ENCODE results near the gene GNG2.
A peak's percentile ranks its signal among the peaks of the same experiment; 100 is the strongest.

The GNG2 gene

DNA sequence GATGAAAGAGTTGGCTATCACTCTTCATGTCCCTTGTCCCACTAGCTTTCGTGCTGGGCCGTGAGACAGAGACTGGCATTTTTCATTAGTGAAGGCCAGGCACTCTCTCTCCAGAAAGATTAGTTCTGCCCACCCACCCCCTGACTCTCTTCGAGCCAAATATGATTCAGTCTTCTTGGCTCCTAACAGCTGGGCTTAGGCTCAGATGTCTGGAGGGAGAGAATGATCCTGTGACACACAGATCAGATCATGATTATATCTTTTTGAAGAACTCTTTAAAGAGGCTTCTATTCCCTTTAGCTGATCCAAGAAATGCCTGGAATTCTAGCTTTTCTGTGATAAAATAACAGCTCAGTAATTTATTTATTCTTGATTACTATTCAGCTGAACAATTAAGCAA, 5.2 kb upstream of the GNG2 start:
- H3K27ac ChIP-seq: no peak overlapping the region
- TF ChIP-seq CTCF (conservative IDR thresholded peaks at IDR 0.05): no peak

- TF ChIP-seq CTCF (conservative IDR thresholded peaks at IDR 0.05): no peak
- no peak overlapping the region for H3K27ac ChIP-seq
Observed at GRCh38 chr14:51856792-51857296, 3.6 kb upstream of the GNG2 start.

DNA sequence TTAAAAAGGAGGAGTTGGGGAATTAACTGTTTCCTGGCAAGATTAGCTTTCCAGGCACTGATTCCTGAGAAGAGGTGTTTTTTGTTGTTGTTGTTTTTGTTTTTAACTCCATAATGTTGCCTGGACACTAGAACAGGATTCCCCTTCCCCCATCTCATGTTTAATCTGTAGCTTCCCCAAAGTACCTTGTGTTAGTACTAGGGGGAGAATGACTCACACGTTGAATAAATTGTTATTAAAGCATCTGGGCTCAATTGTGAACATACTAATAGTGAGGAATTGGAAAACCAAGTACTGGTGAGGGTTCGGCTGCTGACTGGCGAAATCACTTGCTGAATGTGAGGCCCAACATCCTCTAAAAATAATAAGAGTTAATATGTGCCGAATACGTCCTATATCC, 1.3 kb upstream of the GNG2 start:
- H3K27ac ChIP-seq: no peak overlapping the region
- no peak for TF ChIP-seq CTCF (conservative IDR thresholded peaks at IDR 0.05)

DNA sequence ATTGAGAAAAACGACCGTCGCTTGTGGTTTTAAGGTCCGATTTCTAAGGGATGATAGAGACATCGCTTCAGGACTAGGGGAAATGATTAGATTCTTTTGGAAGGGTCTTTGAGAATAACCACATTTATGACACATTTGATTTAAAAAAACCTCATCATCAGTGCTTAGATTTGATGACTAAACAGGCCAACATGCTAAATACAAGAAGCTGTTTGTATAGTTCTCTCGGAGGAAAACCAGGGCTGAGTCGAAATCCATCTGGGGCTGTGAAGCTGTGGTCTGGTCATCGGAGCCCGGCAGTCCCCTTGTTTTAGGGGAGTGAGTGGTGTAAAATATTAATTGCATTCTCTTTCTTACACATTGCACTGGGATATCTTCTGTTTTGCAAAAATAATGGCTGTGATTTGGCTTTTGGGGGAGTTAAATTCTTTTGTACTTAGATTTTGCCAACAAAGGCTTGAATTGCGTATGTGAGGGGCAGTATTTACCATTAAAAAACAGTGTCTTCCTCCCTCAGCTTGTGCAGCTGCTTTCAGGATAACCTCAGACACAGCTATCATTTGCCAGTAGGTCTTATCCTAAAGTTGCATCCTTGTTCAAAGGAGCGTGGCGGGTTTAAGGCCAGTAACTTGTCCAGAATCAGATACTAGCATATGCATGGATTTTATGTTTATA, 550 bp downstream of the GNG2 start:
- H3K27ac ChIP-seq: peak overlapping the region; percentile 63
- no peak for TF ChIP-seq CTCF (conservative IDR thresholded peaks at IDR 0.05)

- TF ChIP-seq CTCF (conservative IDR thresholded peaks at IDR 0.05): no peak
- H3K27ac ChIP-seq: no peak overlapping the region
Observed at GRCh38 chr14:51862176-51862796, 1.9 kb downstream of the GNG2 start.

GRCh38 chr14:51862860-51863259, 2.4 kb downstream of the GNG2 start:
- TF ChIP-seq CTCF (conservative IDR thresholded peaks at IDR 0.05): no peak
- no peak overlapping the region for H3K27ac ChIP-seq

GRCh38 chr14:51865953-51866747, 5.7 kb downstream of the GNG2 start:
- no peak for TF ChIP-seq CTCF (conservative IDR thresholded peaks at IDR 0.05)
- peak overlapping the region; percentile 38 for H3K27ac ChIP-seq

Data from VCaP (cell line).